Activated CD4-positive, CD25-positive, alpha-beta regulatory T cell (primary cell): ENCODE data around the gene PSD4.
A peak's percentile ranks its signal among the peaks of the same experiment; 100 is the strongest.

ENCODE experiments used
- DNase-seq, 4 experiments: peaks; one replicate each; lab custom pipeline; 2025; lab: John Stamatoyannopoulos, UW

The PSD4 gene

GRCh38 chr2:113142290-113142689 is 31.5 kb upstream of the PSD4 start:
- DNase-seq = no peak

GRCh38 chr2:113144259-113144658 is 29.5 kb upstream of the PSD4 start:
- DNase-seq = no peak

DNA sequence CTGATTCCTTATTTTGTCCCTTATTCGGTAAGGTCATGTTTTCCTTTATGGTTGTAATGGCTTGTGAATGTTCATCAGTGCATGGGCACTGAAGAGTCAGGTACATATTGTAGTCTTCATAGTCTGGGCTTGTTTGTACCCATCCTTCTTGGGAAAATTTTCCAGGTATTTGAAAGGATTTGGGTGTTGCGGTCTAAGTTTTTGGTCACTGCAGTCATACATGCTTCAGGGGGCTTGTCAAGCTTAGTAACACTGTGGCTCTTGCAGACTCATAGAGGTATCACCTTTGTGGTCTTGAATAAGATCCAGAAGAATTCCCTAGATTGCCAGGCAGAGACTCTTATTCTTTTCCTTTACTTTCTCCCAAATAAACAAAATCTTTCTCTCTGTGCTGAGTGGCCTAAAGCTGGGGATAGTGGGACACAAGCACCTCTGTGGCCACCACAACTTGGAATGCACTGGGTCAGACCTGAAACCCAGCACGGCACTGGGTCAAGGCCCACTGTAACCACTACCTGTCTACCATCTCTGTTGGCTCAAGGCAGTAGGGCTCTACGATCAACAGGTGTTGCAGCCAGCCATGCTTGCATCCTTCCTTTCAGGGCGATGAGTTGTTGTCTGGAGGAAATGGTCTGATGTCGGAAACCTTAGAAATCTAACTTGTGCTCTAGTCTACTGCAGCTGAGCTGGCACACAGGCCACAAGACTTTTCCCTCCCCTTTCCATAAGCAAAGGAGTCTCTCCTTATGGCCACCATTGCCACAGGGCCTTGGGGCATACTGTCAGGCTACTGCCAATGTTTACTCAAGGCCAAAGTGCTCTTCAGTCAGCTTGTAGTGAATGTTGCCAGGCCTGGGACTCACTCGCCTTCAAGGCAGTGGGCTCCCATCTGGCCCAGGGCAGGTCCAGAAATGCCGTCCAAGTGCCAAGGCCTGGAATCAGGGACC is 24.9 kb upstream of the PSD4 start:
- DNase-seq = no peak

DNA sequence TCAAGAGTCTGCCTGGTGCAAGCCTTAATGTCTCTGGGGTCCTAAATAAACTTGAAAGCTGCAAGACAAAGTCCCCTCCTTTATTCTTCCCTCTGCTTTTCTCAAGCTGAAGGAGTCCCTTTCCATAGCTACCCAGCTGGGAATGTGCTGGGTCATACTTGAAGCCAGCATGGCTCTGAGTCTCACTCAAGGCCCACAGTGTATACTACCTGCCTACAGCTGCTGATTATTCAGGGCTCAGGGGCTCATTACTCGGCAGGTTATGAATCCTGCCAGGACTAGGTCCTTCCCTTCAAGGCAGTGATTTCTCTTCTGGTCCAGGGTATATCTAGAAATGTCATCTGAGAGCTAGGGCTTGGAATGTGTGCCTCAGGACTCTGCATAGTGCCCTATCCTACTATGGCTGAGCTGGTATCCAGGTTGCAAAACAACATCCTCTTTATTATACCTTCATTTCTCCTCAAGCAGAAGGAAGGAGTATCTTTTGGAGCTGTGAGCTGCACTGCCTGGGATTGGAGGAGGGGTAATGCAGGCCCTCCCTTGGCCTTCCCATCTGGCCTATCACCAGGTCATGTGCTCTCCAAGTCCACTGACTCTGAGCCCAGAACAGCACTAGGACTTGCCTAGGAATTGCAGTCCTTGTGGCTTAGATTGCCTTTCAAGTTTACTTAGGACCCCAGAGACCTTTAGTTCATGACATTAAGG is 24.1 kb upstream of the PSD4 start:
- DNase-seq = no peak

- DNase-seq = no peak
Observed at GRCh38 chr2:113150258-113150601, 23.5 kb upstream of the PSD4 start.

DNA sequence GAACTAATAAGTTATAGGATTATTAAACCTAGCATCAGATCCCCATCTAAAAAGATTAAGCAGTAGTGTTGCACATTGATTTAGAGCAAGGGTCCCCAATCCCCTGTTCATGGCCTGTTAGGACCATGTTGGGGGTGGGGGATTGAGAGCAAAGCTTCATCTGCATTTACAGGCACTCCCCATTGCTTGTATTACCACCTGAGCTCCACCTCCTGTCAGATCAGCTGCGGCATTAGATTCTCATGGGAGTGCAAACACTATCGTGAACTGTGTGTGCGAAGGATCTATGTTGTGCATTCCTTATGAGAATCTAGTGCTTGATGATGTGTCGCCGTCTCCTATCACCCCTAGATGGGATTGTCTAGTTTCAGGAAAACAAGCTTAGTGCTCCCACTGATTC is 18.4 kb upstream of the PSD4 start:
- DNase-seq = no peak

GRCh38 chr2:113156278-113157117 is 17.3 kb upstream of the PSD4 start:
- no peak for DNase-seq

DNA sequence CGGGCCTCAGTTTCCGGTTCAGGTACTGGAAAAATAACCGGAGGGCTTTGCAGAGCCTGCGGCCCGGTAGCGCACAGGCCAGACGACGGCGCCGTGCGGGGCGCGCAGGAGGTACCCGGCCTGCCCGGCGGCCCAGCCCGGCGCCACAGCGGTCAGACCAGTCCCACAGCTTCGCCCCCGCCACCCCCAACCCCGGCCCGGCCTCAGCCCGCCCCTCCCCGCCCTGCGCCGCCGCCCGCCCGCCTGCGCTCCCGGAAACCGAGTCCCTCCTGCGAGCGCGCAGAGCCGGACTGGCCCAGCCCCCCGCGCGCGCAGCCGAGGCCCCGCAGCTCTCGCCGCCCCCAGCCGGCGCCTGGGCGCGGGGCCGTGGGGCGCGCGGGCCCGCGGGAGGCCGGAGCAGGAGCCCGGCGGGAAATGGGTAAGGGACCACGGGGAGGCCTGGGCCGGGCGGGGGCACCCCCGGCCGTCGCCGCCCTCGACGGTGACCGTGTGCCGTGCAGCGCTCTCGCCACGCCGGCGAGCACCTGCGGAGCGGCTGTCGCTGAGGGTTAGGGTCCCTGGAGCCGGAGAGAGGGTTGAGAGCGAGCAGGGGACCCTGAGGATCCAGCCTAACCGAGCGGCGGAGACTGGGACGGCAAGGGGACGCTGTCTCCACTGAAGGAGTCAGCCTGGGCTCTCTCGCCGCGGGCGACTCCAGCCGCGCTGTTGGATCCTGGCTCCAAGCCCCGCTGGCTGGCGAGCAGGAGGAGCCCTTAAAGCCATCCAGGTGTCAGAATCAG is 16.5 kb upstream of the PSD4 start:
- peak in 2 of 4 experiments; percentile 19 to 33 for DNase-seq

DNA sequence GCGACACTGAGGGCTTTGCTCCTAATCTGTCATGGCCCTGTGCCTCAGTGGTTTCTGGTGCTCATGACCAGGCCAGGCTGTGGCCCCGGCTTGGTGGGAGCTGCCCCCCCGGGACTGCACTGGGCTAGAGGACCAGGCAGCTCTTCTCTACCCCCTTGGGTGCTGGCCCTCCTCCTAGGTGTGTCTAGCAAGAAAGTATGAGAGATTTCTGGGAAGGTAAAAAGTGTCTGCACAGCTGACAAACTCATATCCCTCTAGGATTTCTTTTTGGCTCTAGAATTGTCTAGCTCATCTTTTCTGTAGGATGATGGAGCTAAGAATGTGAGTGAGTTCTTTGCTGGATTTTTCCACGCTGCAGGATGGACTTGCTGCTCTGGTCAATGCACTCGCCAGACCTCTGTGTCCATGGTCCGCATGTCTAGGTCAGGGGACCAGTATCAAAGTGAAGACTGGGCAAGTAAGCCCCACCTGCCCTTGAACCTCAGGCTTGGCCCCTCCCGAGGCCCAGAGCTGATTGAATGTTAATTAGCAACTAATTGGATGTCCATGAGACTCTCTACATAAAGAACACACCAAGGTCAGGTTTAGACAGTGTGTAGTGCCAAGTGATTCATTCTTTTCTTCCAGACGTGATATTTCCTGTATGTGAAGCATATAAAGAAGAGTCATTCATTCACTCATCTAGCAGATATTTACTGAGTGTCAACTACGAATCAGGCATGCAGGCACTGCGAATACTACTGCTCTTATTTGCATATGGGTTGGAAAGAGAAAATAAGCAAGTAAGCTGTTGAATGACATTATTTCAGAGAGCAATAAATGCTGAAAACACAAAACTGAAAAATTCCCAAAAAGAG is 15.6 kb upstream of the PSD4 start:
- DNase-seq = no peak

DNA sequence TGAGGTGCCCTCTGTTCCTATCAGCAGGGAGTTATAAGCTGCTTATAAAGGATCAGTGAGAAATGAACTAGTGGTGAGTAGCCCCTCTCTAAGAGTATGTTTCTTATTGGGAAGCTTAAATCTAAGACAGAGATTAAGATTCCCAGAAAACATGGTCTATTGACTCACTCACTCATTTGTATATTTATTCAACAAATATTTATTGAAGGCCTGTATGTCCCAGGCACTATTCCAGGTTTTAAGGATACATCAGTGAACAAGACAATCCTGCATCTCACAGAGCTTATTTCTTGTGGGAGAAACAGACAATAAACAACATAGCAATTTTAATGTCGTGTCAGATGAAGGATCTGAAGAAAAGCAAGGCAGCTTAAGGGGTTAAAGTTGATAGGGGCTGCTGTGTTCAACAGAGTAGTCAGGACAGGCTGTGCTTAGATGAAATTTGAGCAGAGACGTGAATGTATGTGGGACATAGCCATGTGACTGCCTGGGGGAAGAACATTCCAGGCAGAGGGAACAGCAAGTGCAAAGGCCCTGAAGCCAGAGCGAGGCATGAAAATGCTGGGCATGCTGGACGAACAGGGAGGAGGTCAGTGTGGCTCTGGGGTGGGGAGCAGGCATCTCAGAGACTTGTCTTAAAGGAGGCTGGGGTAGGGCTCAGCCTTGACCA is 14.8 kb upstream of the PSD4 start:
- no peak for DNase-seq

GRCh38 chr2:113160248-113160647 is 13.5 kb upstream of the PSD4 start:
- no peak for DNase-seq

DNA sequence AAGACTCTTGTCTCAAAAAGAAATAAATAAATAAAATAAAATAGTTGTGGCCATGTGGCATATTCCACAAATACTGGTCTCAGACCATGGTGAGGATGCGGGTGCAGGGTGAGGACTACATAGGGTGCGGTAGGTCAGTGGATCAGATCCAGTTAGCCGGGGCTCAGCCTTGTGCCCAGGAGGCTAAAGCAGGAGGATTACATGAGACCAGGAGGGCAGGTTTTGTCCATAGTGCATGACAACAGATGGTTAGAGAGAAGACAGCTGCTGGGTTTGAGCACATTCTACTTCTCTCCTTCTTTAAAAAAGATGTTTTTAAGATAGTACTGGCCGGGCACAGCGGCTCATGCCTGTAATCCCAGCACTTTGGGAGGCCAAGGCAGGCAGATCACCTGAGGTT is 12.8 kb upstream of the PSD4 start:
- DNase-seq = no peak

GRCh38 chr2:113162173-113162572 is 11.6 kb upstream of the PSD4 start:
- no peak for DNase-seq

GRCh38 chr2:113162869-113163268 is 10.9 kb upstream of the PSD4 start:
- DNase-seq = no peak

GRCh38 chr2:113164215-113164929 is 9.4 kb upstream of the PSD4 start:
- no peak for DNase-seq

GRCh38 chr2:113164930-113165585 is 8.7 kb upstream of the PSD4 start:
- DNase-seq = no peak

GRCh38 chr2:113166187-113166645 is 7.6 kb upstream of the PSD4 start:
- DNase-seq = no peak

- peak in 1 of 4 experiments; percentile 25 for DNase-seq
Observed at GRCh38 chr2:113167115-113167932, 6.4 kb upstream of the PSD4 start.
